ENCODE results near the gene B3GNT4.

DNA sequence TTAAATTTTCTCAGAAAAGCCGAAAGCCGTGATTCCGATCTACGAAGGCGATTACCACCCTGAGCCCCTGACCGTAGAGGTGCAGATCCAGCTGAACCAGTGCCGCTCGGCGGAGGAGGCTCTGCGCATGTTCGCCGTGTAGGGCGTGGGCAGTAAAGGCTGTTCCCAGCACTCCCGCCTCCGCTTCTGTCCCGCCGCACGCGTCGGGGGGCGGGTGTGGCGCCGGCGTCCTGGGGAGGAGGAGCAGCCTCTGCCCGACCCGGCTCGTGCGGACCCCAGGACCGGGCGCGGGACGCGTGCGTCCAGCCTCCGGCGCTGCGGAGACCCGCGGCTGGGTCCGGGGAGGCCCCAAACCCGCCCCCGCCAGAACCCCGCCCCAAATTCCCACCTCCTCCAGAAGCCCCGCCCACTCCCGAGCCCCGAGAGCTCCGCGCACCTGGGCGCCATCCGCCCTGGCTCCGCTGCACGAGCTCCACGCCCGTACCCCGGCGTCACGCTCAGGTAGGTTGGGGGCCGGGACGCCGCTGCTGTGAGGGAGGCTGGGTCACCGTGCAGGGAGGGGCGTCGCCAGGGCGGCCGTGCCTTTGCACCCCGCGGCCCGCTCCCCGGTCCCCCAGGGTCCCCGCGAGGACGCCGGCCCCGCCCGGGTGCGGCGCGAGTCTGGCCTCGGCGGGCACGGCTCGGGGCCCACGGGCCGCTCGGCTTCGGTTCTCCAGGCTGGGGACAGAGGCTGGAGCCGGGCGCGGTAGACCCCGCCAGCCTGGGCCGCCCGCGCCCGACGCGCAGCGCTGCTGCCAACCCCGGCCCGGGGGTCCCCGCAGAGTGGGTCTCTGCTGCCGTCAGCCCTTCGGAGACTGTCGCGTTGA is at the start of gene B3GNT4:
- TF ChIP-seq CTCF (IDR thresholded peaks at IDR 0.05; ENCODE audit: low read depth, low read length), result no peak
- TF ChIP-seq POLR2A (IDR thresholded peaks at IDR 0.05; ENCODE audit: extremely low read depth, insufficient read length), result no peak
- TF ChIP-seq, protein P1, sequence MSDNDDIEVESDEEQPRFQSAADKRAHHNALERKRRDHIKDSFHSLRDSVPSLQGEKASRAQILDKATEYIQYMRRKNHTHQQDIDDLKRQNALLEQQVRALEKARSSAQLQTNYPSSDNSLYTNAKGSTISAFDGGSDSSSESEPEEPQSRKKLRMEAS (IDR thresholded peaks at IDR 0.05; ENCODE audit: low read depth, low read length), result no peak
